GM12872 (cell line): ENCODE data around the gene GLB1L3.

Source experiments
- CTCF ChIP-seq: IDR thresholded peaks from 3 replicates; pipeline ENCODE4 v1.5.1; 2011; ENCODE audit warnings: low read depth, mild to moderate bottlenecking, low read length, moderate library complexity; ENCODE audit not compliant: insufficient read depth

GLB1L3 gene

GRCh38 chr11:134313821-134314607, 37.8 kb downstream of the GLB1L3 start:
- TF ChIP-seq CTCF = no peak

DNA sequence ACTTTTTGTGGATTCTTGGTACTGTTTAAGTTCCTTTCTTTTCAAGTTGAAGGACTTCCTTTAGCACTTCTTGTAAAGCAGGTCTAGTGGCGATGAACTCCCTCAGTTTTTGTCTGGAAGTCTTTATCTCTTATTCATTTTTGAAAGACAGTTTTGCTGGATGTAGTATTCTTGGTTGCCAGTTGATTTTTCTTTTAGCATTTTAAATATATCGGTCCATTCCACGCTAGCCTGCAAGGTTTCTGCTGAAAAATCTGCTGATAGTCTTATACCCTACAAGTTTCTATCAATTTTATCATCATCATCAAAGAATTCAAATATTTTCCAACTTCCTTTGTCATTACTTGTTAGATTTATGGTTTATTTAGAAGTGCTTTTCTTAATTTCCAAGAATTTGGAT, 40.9 kb downstream of the GLB1L3 start:
- TF ChIP-seq CTCF = no peak

DNA sequence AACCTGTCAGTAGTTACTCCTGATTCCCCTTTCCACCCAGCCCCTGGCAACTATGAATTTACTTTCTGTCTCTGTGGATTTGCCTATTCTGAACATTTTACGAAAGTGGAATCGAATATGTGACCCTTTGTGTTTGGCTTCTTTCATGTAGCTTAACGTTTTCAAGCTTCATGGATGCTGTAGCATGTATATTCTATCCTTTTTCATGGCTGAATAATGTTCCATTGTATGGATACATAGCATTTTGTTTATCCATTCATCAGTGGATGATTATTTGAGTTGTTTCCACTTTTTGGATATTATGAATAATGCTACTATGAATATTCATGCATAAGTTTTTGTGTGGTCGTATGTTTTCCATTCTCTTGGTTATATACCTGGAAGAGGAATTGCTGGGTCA, 46.4 kb downstream of the GLB1L3 start:
- TF ChIP-seq CTCF = no peak

- TF ChIP-seq CTCF = no peak
Measured at GRCh38 chr11:134328433-134328832, 52.3 kb downstream of the GLB1L3 start.

GRCh38 chr11:134330611-134331353, 54.6 kb downstream of the GLB1L3 start:
- TF ChIP-seq CTCF = no peak

DNA sequence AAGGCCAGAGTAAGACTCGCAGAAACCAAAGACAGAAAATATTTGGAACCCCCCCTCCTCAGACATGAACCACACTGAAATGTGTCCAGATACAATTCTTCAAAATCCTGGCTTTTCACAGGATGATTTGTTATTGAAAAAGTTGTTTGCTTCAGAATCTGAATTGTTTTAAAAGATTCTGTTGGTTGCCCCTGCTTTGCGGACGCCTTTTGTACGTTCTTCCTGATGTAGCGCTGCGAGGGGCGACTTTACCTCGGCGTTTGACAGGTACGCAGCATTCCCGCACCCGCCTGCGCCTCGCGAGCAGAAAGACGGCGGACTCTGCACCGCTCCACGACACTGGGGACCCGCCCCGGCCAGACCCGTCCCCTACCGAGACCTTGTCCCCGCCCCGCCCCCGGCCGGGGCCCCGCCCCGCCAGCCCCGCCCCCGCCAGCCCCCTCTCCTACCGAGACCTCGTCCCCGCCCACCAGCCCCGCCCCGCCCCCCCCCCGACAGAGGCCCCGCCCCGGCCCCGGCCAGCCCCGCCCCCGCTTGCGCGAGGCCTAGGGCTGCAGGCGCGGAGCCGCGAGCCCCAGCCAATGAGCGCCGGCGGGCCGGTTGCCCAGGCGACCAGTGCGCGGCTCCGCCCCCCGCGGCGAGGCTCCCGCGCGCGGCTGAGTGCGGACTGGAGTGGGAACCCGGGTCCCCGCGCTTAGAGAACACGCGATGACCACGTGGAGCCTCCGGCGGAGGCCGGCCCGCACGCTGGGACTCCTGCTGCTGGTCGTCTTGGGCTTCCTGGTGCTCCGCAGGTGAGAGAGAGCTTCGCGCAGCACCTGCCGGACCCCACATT, 55.4 kb downstream of the GLB1L3 start, which contains the start of gene GLB1L2:
TSS of gene GLB1L2 (plus strand) at position 635 of the 835 bp plus-strand sequence. CDS start at position 709, 74 bp downstream.
- no peak for TF ChIP-seq CTCF

DNA sequence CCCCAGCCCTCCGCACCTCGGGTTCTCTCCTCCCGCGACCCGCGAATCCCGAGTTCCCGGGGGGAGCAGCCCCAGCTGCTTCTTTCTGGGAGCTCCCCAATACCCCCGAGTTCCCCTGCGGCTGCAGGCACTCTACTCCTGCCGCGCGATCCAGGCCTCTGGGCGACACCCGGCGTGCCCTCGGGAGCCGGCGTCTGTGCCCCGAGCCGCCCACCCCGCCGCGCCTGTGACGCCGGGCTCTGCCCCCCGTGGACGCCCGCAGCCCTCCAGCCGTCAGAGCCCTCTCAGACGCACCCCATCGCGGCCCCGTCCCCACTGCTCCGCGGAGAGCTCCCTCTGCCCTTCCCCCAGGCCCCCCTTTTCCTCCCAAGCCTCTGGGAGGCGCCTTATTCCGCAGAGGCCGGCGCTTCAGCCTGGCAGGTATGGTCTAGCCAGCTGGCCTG, 56.0 kb downstream of the GLB1L3 start:
- TF ChIP-seq CTCF = no peak
